KMS-11 (cell line): ENCODE measurements around the gene BCL2L13.
A peak's percentile ranks its signal among the peaks of the same experiment; 100 is the strongest.

Source experiments
- H2AFZ ChIP-seq: fragments of 200-600 bp; sonication (generic); 2 replicates; pipeline ENCODE4 v1.6.1; 2016; ENCODE audit warnings: antibody characterized with exemption, mixed run types, low read depth
- H3K27ac ChIP-seq: fragments of 200-600 bp; sonication (generic); 2 replicates; pipeline ENCODE4 v1.6.1; 2016; ENCODE audit warnings: mild to moderate bottlenecking, mixed run types
- H3K27me3 ChIP-seq: fragments of 200-600 bp; sonication (generic); 2 replicates; pipeline ENCODE4 v1.6.1; 2017; ENCODE audit warnings: mild to moderate bottlenecking, low read depth, mixed run types, moderate library complexity; ENCODE audit not compliant: insufficient read depth
- H3K36me3 ChIP-seq: fragments of 200-600 bp; sonication (generic); 2 replicates; pipeline ENCODE4 v1.6.1; 2017; ENCODE audit warnings: mild to moderate bottlenecking, mixed run types; ENCODE audit not compliant: insufficient read depth
- H3K4me1 ChIP-seq: fragments of 200-600 bp; sonication (generic); 2 replicates; pipeline ENCODE4 v1.6.1; 2016; ENCODE audit warnings: mild to moderate bottlenecking, low read depth, mixed run types; ENCODE audit not compliant: poor library complexity, severe bottlenecking
- H3K4me2 ChIP-seq: fragments of 200-600 bp; sonication (generic); 2 replicates; pipeline ENCODE4 v1.7.0; 2016; ENCODE audit warnings: mild to moderate bottlenecking, mixed run types
- H3K4me3 ChIP-seq: fragments of 200-600 bp; sonication (generic); IDR thresholded peaks from 2 replicates; pipeline ENCODE4 v1.6.1; 2017; ENCODE audit warnings: low read depth, low read length, mixed read lengths; ENCODE audit not compliant: insufficient read depth
- H3K79me2 ChIP-seq: fragments of 200-600 bp; sonication (generic); 2 replicates; pipeline ENCODE4 v1.6.1; 2016; ENCODE audit warnings: low read depth, mixed run types; ENCODE audit not compliant: insufficient read depth
- H3K9ac ChIP-seq: fragments of 200-600 bp; sonication (generic); 2 replicates; pipeline ENCODE4 v1.6.1; 2016; ENCODE audit warnings: mild to moderate bottlenecking, mixed run types
- H4K20me1 ChIP-seq: fragments of 200-600 bp; sonication (generic); 2 replicates; pipeline ENCODE4 v1.6.1; 2016; ENCODE audit warnings: mild to moderate bottlenecking, mixed run types; ENCODE audit not compliant: insufficient read depth
- CTCF ChIP-seq: fragments of 200-600 bp; sonication (generic); conservative IDR thresholded peaks from 2 replicates; pipeline ENCODE4 v1.6.1; 2017; ENCODE audit warnings: low read depth, mild to moderate bottlenecking, antibody characterized with exemption, low read length, moderate library complexity, mixed read lengths

BCL2L13 gene

GRCh38 chr22:17613280-17613679 lies 25.3 kb upstream of the BCL2L13 start:
- Histone ChIP-seq H3K27ac (no peak overlapping the region), H4K20me1 (no peaks in the 10 kb centered on the region), H3K4me3 (no peak overlapping the region), H3K27me3 (no peaks in the 10 kb centered on the region), H3K9ac (no peak overlapping the region), H3K36me3 (peaks cover 4% of the 10 kb centered on the region; the same call in 1 of the 2 replicates), H2AFZ (no peak overlapping the region), H3K4me2 (no peak overlapping the region), H3K79me2 (no peaks in the 10 kb centered on the region), H3K4me1 (no peaks in the 10 kb centered on the region)
- no peak for TF ChIP-seq CTCF

GRCh38 chr22:17627961-17628405 lies 10.6 kb upstream of the BCL2L13 start:
- no peak overlapping the region for H3K4me3 ChIP-seq
- peak overlapping the region; percentile 89 for H2AFZ ChIP-seq
- H3K27ac ChIP-seq: peak overlapping the region; percentile 49
- no peaks in the 10 kb centered on the region for H3K27me3 ChIP-seq
- no peaks in the 10 kb centered on the region; the same call in 1 of the 2 replicates for H3K36me3 ChIP-seq
- H3K4me1 ChIP-seq: peaks cover 29% of the 10 kb centered on the region
- peak overlapping the region; percentile 86 for H3K4me2 ChIP-seq
- TF ChIP-seq CTCF: no peak
- no peaks in the 10 kb centered on the region for H4K20me1 ChIP-seq
- peak overlapping the region; percentile 72 for H3K9ac ChIP-seq
- peaks cover 55% of the 10 kb centered on the region for H3K79me2 ChIP-seq

DNA sequence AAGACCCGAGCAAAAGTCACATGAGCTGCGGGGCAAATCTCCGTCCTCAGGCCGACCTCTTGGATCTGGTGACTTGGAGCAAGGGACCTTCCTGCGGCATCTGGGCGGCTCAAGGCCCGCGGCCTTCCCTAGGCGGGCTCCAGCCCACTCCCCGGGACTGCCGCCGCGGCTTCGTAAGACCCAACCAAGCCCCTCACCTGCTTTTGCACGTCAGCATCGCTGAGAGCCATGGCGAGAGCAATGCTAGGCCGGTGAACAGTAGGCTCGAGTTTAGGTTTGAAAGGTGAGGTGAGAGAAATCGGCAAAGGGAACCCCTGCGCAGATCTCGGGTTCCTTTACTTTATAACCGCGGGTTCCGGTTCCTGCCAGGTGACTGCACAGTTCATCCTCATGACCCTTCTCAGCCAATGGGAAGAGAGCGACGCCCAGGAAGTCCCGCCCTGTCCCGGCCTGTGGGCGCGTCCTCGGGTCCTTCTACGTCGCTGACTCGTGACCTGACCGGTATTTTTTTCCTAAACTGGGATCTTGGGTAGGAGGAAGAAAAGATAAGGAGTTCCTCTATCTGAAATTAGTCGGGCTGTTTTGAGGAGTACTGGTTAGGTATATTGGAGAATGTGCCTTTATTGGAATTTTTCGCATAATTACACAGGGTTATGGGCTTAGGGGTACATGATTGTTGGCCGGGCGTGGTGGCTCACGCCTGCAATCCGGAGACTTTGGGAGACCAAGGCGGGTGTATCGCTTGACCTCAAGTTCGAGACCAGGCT lies 10.0 kb upstream of the BCL2L13 start, which contains the start of gene ATP6V1E1:
ATP6V1E1 (minus strand) TSS at position 344 of the 767 bp plus-strand sequence; CDS start at position 230, 114 bp downstream.
- no peaks in the 10 kb centered on the region; the same call in 1 of the 2 replicates for H3K36me3 ChIP-seq
- H2AFZ ChIP-seq: peak within 1 kb of the TSS; percentile 89
- peaks cover 51% of the 10 kb centered on the region for H3K79me2 ChIP-seq
- peak within 1 kb of the TSS; percentile 49 for H3K27ac ChIP-seq
- H4K20me1 ChIP-seq: no peaks in the 10 kb centered on the region
- H3K4me1 ChIP-seq: peaks cover 35% of the 10 kb centered on the region
- no peaks in the 10 kb centered on the region for H3K27me3 ChIP-seq
- TF ChIP-seq CTCF: no peak
- peak within 1 kb of the TSS; percentile 97 for H3K4me2 ChIP-seq
- H3K9ac ChIP-seq: peak within 1 kb of the TSS; percentile 72
- H3K4me3 ChIP-seq: no peak within 1 kb of the TSS

DNA sequence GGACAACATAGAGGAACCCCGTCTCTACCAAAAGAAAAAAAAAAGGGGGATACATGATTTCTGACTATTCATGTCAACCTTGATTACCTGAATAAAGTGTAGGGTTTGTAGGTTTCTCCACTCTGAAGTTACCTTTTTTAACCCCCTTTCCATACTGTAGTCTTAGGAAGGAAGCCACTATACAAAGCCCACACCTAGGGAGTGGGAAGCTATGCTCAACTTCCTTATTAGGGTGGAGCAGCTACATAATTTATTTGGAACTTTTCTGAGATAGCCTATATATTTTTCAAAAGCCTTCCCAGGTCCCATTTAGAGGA lies 9.4 kb upstream of the BCL2L13 start:
- Histone ChIP-seq H3K4me3 (no peak overlapping the region), H2AFZ (peak overlapping the region; percentile 89), H3K27me3 (no peaks in the 10 kb centered on the region), H3K4me2 (peak overlapping the region; percentile 97), H3K4me1 (peaks cover 41% of the 10 kb centered on the region), H3K79me2 (peaks cover 48% of the 10 kb centered on the region), H3K27ac (peak overlapping the region; percentile 46), H3K9ac (peak overlapping the region; percentile 72; the same call in 1 of the 2 replicates), H3K36me3 (no peaks in the 10 kb centered on the region), H4K20me1 (no peaks in the 10 kb centered on the region)
- no peak for TF ChIP-seq CTCF
